ENCODE results near the gene CTTN. TPM values are rescaled to one million over a fixed set of nuclear protein-coding genes. Genes with fewer than 3 reads are reported as not detected.
A peak's percentile ranks its signal among the peaks of the same experiment; 100 is the strongest.

Gene CTTN
- total RNA-seq, 1 donor from 2014 or later = 51.4 TPM

- H3K4me1 Mint-ChIP-seq (ENCODE audit: low read depth) = no peaks in the 10 kb centered on the region
- H3K36me3 Mint-ChIP-seq (ENCODE audit: low read depth) = no peaks in the 10 kb centered on the region
- intact Hi-C loops (cut with micrococcal nuclease) = no loop called here
- H3K9me3 Mint-ChIP-seq = no peaks in the 10 kb centered on the region
- H3K27ac Mint-ChIP-seq = no peak overlapping the region
- H3K27me3 Mint-ChIP-seq (ENCODE audit: insufficient read depth) = peaks cover 7% of the 10 kb centered on the region
- DNase-seq (ENCODE audit: low spot score) = no peak
- H3K4me3 Mint-ChIP-seq = no peak overlapping the region
Observed at GRCh38 chr11:70416881-70417280, 18.6 kb downstream of the CTTN start.

DNA sequence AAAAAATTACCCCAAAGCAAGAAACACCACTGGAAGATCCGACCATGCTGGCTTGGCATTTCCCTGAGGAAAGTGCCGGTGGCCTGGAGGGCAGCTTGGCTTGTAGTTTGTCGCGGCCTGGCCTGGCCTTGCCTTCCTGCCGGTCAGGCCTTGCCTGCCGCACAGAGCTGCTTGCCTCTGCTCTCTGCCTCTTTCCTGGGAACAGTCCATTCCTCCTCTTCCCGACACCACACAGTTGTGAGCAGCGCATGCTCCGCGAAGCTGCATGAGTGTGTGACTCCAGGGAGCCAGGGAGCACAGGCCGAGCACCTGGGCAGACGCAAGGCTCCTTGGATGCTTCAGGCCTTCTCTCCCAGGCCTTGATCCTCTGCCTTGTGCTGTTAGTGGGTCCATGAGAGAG lies 19.8 kb downstream of the CTTN start:
- no peaks in the 10 kb centered on the region for H3K4me1 Mint-ChIP-seq (ENCODE audit: low read depth)
- H3K27ac Mint-ChIP-seq = no peak overlapping the region
- intact Hi-C loops (cut with micrococcal nuclease) = no loop called here
- no peak for DNase-seq (ENCODE audit: low spot score)
- H3K36me3 Mint-ChIP-seq (ENCODE audit: low read depth) = no peaks in the 10 kb centered on the region
- no peaks in the 10 kb centered on the region for H3K9me3 Mint-ChIP-seq
- H3K4me3 Mint-ChIP-seq = no peak overlapping the region
- H3K27me3 Mint-ChIP-seq (ENCODE audit: insufficient read depth) = peaks cover 7% of the 10 kb centered on the region

DNA sequence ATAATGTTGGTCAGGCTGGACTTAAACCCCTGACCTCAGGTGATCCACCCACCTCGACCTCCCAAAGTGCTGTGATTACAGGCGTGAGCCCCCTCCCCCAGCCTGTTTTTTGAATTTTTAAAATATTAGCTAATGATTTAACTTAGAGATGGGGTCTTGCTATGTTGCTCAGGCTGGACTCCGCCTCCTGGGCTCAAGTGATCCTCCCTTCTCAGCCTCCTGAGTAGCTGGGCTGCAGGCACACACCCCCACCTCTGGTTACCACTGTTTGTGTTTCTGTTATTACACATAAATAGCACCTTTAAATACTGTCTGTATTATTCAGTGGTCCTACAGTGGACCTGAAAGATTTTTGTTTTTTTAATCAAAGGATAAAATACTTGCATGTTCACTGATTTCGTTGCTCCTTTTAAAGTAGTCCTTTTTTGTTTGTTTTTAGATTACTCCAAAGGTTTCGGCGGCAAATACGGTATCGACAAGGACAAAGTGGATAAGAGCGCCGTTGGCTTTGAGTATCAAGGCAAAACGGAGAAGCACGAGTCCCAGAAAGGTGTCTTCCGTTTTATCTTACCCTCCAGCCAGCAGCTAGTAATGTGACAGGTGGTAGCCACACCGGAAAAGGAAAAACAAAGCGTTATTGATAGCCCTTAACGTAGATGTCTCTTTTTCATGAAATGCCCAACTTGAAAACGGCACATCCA lies 21.1 kb downstream of the CTTN start:
- Mint-ChIP-seq H3K4me3 (no peak overlapping the region), H3K4me1 (ENCODE audit: low read depth) (peaks cover 3% of the 10 kb centered on the region), H3K9me3 (no peaks in the 10 kb centered on the region), H3K27ac (no peak overlapping the region), H3K36me3 (ENCODE audit: low read depth) (no peaks in the 10 kb centered on the region), H3K27me3 (ENCODE audit: insufficient read depth) (peaks cover 7% of the 10 kb centered on the region)
- no peak for DNase-seq (ENCODE audit: low spot score)
- intact Hi-C loops (cut with micrococcal nuclease) = no loop called here

DNA sequence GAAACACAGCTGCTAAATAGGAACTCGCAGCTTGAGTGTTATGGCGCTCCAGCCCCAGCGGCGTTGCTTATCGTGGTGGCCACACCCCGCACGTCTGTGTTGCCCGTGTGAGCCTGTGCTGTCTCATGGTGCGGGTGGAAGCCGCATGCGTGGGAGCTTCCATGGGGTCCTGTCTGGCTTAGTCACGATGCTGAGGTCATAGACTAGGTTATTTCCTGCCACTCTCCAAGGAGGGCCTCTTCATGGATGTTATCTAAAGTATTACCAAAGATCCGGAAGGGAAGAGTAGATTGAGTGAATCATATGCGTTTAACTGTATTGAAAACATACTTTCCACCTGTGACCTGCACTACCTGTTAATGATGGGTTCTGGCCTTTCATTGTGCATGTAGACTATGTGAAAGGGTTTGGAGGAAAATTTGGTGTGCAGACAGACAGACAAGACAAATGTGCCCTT lies 21.7 kb downstream of the CTTN start:
- H3K9me3 Mint-ChIP-seq = no peaks in the 10 kb centered on the region
- no peak for DNase-seq (ENCODE audit: low spot score)
- peaks cover 4% of the 10 kb centered on the region for H3K4me1 Mint-ChIP-seq (ENCODE audit: low read depth)
- H3K27me3 Mint-ChIP-seq (ENCODE audit: insufficient read depth) = peaks cover 4% of the 10 kb centered on the region
- intact Hi-C loops (cut with micrococcal nuclease) = no loop called here
- no peaks in the 10 kb centered on the region for H3K36me3 Mint-ChIP-seq (ENCODE audit: low read depth)
- H3K27ac Mint-ChIP-seq = no peak overlapping the region
- no peak overlapping the region for H3K4me3 Mint-ChIP-seq

- intact Hi-C loops (cut with micrococcal nuclease) = no loop called here
- H3K36me3 Mint-ChIP-seq (ENCODE audit: low read depth) = no peaks in the 10 kb centered on the region
- no peaks in the 10 kb centered on the region for H3K9me3 Mint-ChIP-seq
- peaks cover 4% of the 10 kb centered on the region for H3K4me1 Mint-ChIP-seq (ENCODE audit: low read depth)
- no peak for DNase-seq (ENCODE audit: low spot score)
- no peak overlapping the region for H3K27ac Mint-ChIP-seq
- H3K4me3 Mint-ChIP-seq = no peak overlapping the region
- no peaks in the 10 kb centered on the region for H3K27me3 Mint-ChIP-seq (ENCODE audit: insufficient read depth)
Observed at GRCh38 chr11:70420496-70420895, 22.2 kb downstream of the CTTN start.

- Mint-ChIP-seq H3K4me1 (ENCODE audit: low read depth) (peaks cover 4% of the 10 kb centered on the region), H3K27ac (no peak overlapping the region), H3K4me3 (no peak overlapping the region), H3K36me3 (ENCODE audit: low read depth) (no peaks in the 10 kb centered on the region), H3K27me3 (ENCODE audit: insufficient read depth) (no peaks in the 10 kb centered on the region), H3K9me3 (no peaks in the 10 kb centered on the region)
- no peak for DNase-seq (ENCODE audit: low spot score)
- intact Hi-C loops (cut with micrococcal nuclease) = no loop called here
Observed at GRCh38 chr11:70421123-70421522, 22.8 kb downstream of the CTTN start.

DNA sequence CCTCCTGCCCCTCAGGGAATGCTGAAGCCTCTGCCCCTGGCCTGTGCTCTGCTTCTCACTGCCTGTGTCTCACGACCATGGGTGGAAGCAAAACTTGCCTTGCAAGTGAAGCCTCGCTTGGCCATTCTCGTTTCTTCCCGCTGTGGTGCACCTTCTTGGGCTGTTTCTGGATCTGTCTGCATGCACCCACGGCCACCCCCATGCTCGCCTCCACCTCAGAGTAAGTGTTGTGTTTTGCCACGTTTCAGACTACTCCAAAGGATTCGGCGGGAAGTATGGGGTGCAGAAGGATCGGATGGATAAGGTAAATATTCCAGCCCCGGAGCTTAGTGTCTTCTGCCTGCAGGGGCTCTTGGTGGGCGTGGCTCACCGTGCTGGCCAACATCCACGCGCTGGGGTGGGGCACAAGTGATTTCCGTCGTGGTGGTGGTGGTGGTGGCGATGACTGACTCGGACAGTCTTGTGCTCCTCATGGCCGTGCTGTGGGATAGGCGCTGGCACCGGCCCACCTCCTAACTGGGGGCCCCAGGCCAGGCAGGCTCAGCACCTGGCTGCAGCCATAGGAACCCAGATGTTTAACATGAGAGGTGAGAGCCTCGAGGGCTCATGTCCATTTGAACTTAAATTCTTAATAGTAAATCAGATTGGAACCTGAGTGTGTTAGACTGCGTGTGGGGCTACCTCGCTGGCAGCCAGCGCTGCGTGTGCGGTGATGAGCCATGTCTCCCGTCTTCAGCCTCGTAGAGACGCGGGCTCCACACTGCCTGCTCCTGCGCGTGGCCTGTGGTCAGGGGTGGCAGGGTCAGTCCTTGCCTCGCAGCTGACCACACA lies 24.6 kb downstream of the CTTN start:
- no peaks in the 10 kb centered on the region for H3K27me3 Mint-ChIP-seq (ENCODE audit: insufficient read depth)
- intact Hi-C loops (cut with micrococcal nuclease) = no loop called here
- H3K4me3 Mint-ChIP-seq = no peak overlapping the region
- H3K36me3 Mint-ChIP-seq (ENCODE audit: low read depth) = no peaks in the 10 kb centered on the region
- no peak for DNase-seq (ENCODE audit: low spot score)
- no peaks in the 10 kb centered on the region for H3K9me3 Mint-ChIP-seq
- H3K27ac Mint-ChIP-seq = no peak overlapping the region
- peaks cover 4% of the 10 kb centered on the region for H3K4me1 Mint-ChIP-seq (ENCODE audit: low read depth)

DNA sequence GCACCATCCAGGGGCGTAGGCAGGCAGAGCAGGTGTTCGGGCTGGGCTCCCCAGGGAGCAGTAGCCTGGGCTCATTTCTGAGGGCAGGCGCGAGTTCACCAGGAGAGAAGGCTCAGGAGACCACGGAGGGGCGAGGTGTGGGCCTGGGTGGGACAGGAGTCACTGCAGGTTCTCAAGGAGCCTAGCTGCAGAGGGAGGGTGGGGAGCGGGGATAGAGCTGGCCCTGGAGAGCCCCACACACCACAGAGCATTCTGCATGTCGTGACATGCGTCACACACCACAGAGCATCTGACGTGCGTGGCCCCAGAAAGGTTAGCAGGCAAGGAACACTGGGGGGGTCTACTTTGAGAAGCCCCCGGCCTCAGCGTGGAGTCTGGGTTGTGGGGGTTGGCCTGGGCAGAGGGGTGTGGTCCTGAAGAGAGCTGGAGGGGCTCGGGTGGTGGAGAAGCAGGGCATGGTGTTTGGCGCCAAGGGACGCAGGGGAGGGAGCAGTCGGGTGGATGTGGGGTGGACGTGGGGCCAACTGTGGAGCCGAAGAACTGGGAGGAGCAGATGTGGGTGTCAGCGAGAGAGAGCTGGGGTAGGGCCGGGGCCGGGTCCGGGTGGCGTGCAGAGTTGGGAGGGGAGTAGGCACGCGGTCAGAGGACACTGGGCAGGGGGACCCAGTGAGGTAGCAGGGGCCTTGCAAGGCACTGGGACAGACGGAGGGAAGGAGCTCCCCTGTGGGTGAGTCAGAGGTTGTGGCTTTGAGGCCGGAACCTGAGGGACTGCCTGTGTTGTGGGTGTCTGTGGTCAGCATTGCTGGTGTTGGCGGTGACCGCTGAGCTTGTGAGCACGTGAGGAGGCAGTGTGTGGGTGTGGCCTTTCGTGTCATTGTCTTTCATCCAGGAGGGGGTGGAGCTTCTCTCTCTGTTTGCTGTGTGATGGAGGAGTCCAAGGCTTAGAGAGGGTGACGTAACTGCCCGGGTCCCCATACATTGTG lies 25.5 kb downstream of the CTTN start:
- peak overlapping the region; percentile 40 for H3K27ac Mint-ChIP-seq
- H3K4me1 Mint-ChIP-seq (ENCODE audit: low read depth) = peaks cover 4% of the 10 kb centered on the region
- intact Hi-C loops (cut with micrococcal nuclease) = loop anchor here (1.0 kb wide), 1 partner anchor 59 kb away; no protein-coding TSS in a partner anchor
- no peaks in the 10 kb centered on the region for H3K9me3 Mint-ChIP-seq
- DNase-seq (ENCODE audit: low spot score) = no peak
- H3K4me3 Mint-ChIP-seq = no peak overlapping the region
- H3K36me3 Mint-ChIP-seq (ENCODE audit: low read depth) = no peaks in the 10 kb centered on the region
- H3K27me3 Mint-ChIP-seq (ENCODE audit: insufficient read depth) = no peaks in the 10 kb centered on the region

DNA sequence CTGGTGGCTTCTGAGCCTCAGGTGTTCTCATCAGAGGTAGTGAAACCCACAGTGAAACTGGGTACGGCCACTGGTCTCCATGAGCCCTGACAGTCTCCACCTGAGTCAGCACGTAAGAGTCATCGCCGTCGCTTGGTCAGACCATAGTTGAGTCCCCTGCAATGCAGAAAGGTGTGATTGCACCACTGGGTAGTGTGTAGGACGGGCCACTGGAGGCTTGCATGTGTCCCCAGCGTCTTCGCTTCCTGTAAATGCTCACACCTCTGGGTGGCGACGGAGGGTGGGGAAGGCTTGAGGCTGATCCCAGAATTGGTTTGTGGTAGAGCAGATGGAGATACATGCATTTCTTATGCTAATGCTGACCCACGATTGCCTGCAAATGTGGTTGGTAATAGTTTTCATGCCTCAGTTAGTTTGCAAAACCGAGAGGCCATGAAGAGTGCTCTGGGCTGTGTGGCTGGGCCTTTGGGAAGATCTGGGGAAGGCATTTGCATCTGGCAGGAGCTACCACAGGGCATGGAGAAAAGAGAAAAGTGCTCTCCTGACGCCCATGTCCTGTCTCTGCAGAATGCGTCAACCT lies 26.5 kb downstream of the CTTN start:
- DNase-seq (ENCODE audit: low spot score) = no peak
- H3K4me3 Mint-ChIP-seq = no peak overlapping the region
- no peaks in the 10 kb centered on the region for H3K36me3 Mint-ChIP-seq (ENCODE audit: low read depth)
- no peak overlapping the region for H3K27ac Mint-ChIP-seq
- no peaks in the 10 kb centered on the region for H3K27me3 Mint-ChIP-seq (ENCODE audit: insufficient read depth)
- intact Hi-C loops (cut with micrococcal nuclease) = loop anchor here (1.0 kb wide), 1 partner anchor 60 kb away; no protein-coding TSS in a partner anchor
- no peaks in the 10 kb centered on the region for H3K9me3 Mint-ChIP-seq
- peaks cover 4% of the 10 kb centered on the region for H3K4me1 Mint-ChIP-seq (ENCODE audit: low read depth)

GRCh38 chr11:70427436-70427835 lies 29.1 kb downstream of the CTTN start:
- no peaks in the 10 kb centered on the region for H3K27me3 Mint-ChIP-seq (ENCODE audit: insufficient read depth)
- H3K9me3 Mint-ChIP-seq = no peaks in the 10 kb centered on the region
- intact Hi-C loops (cut with micrococcal nuclease) = no loop called here
- H3K36me3 Mint-ChIP-seq (ENCODE audit: low read depth) = no peaks in the 10 kb centered on the region
- no peak overlapping the region for H3K4me3 Mint-ChIP-seq
- no peak overlapping the region for H3K27ac Mint-ChIP-seq
- DNase-seq (ENCODE audit: low spot score) = no peak
- peaks cover 4% of the 10 kb centered on the region for H3K4me1 Mint-ChIP-seq (ENCODE audit: low read depth)

DNA sequence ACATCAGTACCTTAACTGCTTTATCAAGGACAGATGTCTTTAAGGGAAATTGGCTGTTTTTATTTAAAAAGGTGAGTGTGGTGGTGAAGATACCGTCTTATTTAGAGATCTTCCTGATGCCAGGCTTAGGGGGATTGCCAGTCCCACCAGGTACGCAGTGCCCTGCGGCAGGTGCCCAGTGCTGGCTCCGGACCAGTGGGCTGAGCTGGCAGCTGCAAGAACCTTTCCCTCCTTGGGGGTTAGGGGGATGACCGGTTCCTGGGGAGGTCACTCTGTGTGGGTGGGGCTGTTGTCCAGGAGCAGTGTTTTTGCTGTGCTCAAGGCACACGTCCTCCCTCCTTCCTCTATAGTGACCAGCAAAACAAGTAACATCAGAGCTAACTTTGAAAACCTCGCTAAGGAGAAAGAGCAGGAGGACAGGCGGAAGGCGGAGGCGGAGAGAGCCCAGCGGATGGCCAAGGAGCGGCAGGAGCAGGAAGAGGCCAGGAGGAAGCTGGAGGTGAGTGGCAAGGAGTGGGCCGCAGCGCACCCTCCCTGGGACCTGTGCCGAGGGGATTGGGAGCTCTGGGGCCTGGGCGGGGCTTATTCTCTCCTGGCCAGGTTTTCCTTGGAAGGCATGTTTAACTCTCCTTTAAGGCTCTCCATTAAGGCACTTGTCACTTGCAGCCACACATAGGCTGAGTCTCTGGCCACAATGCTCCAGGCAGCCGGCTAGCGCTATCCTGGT lies 30.5 kb downstream of the CTTN start:
- no peak for DNase-seq (ENCODE audit: low spot score)
- no peaks in the 10 kb centered on the region for H3K36me3 Mint-ChIP-seq (ENCODE audit: low read depth)
- peaks cover 4% of the 10 kb centered on the region for H3K4me1 Mint-ChIP-seq (ENCODE audit: low read depth)
- intact Hi-C loops (cut with micrococcal nuclease) = no loop called here
- no peaks in the 10 kb centered on the region for H3K27me3 Mint-ChIP-seq (ENCODE audit: insufficient read depth)
- H3K27ac Mint-ChIP-seq = no peak overlapping the region
- no peak overlapping the region for H3K4me3 Mint-ChIP-seq
- no peaks in the 10 kb centered on the region for H3K9me3 Mint-ChIP-seq

DNA sequence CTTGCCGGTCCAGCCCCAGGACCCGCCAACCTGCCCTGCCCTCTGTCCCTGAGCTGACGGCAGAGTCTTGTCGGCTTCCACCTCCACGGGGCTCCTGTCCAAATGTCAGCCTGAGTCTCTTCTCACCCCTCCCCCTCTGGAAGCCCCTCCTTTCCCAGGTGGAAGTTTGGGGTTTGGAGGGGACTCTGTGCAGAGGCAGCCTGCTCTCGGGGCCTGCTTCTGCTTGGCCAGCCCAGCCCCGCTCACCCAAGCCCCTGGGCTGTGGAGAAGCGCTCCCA lies 31.0 kb downstream of the CTTN start:
- intact Hi-C loops (cut with micrococcal nuclease) = no loop called here
- no peak for DNase-seq (ENCODE audit: low spot score)
- H3K36me3 Mint-ChIP-seq (ENCODE audit: low read depth) = no peaks in the 10 kb centered on the region
- H3K27me3 Mint-ChIP-seq (ENCODE audit: insufficient read depth) = no peaks in the 10 kb centered on the region
- no peak overlapping the region for H3K27ac Mint-ChIP-seq
- peaks cover 2% of the 10 kb centered on the region for H3K4me1 Mint-ChIP-seq (ENCODE audit: low read depth)
- H3K4me3 Mint-ChIP-seq = no peak overlapping the region
- H3K9me3 Mint-ChIP-seq = no peaks in the 10 kb centered on the region
